GM12873 (cell line): ENCODE data around the gene PAQR5.

Source experiments
- TF ChIP-seq, protein P1 (sequence below): IDR thresholded peaks from 2 replicates; pipeline ENCODE4 v1.5.1; 2012; ENCODE audit warnings: low read depth, mild to moderate bottlenecking, moderate library complexity, low read length, control low read depth; ENCODE audit not compliant: insufficient read depth; ENCODE audit errors: missing control alignments

Gene PAQR5

DNA sequence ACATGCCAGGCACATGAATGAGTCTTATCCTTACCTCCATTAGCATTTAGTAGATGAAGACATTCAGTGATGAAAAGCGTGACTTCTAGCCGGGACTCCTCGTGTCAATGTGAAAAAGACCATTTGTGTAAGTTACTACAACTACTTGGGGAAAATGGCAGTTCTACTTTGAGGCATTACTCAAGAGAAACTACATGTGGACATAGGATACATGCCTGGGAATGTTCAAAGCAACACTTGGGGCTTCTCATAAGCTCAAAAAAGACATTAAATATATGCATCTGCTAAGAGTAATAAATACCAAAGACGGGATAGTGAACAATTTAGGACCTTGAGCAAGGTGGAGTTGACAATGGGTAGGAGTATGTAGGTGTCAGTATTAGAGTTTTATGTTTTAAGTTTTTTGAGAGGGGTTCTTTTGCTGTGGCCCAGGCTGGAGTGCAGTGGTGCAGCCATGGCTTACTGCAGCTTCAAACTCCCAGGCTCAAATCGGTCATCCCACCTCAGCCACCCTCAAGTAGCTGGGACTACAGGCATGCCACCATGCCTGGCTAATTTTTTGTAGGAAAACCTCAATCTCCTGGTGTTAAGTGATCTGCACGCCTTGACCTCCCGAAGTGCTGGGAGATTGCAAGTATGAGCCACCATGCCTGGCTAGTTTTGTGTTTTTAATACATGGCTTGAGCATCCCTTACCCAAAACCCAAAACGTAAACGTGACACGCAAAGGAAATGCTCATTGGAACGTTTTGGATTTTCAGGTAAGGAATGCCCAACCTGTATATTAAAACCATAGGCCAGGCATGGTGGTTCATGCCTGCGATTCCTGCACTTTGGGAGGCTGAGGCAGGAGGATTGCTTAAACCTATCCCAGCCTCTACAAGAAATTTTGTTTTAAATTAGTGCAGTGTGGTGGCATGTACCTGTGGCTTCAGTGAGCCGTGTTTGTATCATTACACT lies 157.8 kb downstream of the PAQR5 start:
- TF ChIP-seq, protein P1, sequence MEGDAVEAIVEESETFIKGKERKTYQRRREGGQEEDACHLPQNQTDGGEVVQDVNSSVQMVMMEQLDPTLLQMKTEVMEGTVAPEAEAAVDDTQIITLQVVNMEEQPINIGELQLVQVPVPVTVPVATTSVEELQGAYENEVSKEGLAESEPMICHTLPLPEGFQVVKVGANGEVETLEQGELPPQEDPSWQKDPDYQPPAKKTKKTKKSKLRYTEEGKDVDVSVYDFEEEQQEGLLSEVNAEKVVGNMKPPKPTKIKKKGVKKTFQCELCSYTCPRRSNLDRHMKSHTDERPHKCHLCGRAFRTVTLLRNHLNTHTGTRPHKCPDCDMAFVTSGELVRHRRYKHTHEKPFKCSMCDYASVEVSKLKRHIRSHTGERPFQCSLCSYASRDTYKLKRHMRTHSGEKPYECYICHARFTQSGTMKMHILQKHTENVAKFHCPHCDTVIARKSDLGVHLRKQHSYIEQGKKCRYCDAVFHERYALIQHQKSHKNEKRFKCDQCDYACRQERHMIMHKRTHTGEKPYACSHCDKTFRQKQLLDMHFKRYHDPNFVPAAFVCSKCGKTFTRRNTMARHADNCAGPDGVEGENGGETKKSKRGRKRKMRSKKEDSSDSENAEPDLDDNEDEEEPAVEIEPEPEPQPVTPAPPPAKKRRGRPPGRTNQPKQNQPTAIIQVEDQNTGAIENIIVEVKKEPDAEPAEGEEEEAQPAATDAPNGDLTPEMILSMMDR: no peak
